Type B pancreatic cell (in vitro differentiated cells): ENCODE results near the gene CIB2. TPM values are rescaled to one million over a fixed set of nuclear protein-coding genes. Genes with fewer than 3 reads are reported as not detected.

Experiments used
- DNase-seq: peaks from one replicate; pipeline ENCODE4 v3.0.0; 2021; ENCODE audit warnings: mixed read lengths; ENCODE audit not compliant: unreplicated experiment; ENCODE audit errors: extremely low spot score
- H3K27ac Mint-ChIP-seq: 2 replicates; pipeline ENCODE4 v1.8.0; 2021; ENCODE audit warnings: mild to moderate bottlenecking, mixed read lengths
- H3K27me3 Mint-ChIP-seq: 2 replicates; pipeline ENCODE4 v1.8.0; 2021; ENCODE audit warnings: mixed read lengths
- H3K36me3 Mint-ChIP-seq: 2 replicates; pipeline ENCODE4 v1.8.0; 2021; ENCODE audit warnings: mixed read lengths
- H3K4me1 Mint-ChIP-seq: one replicate; pipeline ENCODE4 v1.8.0; 2021; ENCODE audit warnings: mixed read lengths; ENCODE audit not compliant: unreplicated experiment
- H3K4me3 Mint-ChIP-seq: 2 replicates; pipeline ENCODE4 v1.8.0; 2021; ENCODE audit warnings: mild to moderate bottlenecking, mixed read lengths
- H3K9me3 Mint-ChIP-seq: 2 replicates; pipeline ENCODE4 v1.8.0; 2021; ENCODE audit warnings: mixed read lengths
- CTCF ChIP-seq: fragments of 200-600 bp; sonication (generic); conservative IDR thresholded peaks from 2 replicates; pipeline ENCODE4 v1.5.0; 2021; ENCODE audit warnings: antibody characterized with exemption, mild to moderate bottlenecking
- total RNA-seq: library from RNA; stranded (reverse); gene quantifications from 2 replicates; pipeline ENCODE4 v1.2.1, GENCODE V29; 2021; ENCODE audit warnings: low replicate concordance

The CIB2 gene
- total RNA-seq, 1 donor from 2014 or later = 20.1 TPM

GRCh38 chr15:78080088-78080460 is 51.2 kb downstream of the CIB2 start:
- Mint-ChIP-seq H3K27me3 (no peaks in the 10 kb centered on the region), H3K9me3 (no peaks in the 10 kb centered on the region), H3K4me1 (peaks cover 9% of the 10 kb centered on the region), H3K27ac (no peak overlapping the region), H3K4me3 (peak overlapping the region; percentile 43), H3K36me3 (no peaks in the 10 kb centered on the region)
- no peak for DNase-seq
- TF ChIP-seq CTCF = no peak

GRCh38 chr15:78079298-78080087 is 51.8 kb downstream of the CIB2 start:
- Mint-ChIP-seq H3K36me3 (no peaks in the 10 kb centered on the region), H3K4me1 (peaks cover 9% of the 10 kb centered on the region), H3K27me3 (no peaks in the 10 kb centered on the region), H3K9me3 (no peaks in the 10 kb centered on the region), H3K4me3 (peak overlapping the region; percentile 43), H3K27ac (no peak overlapping the region)
- TF ChIP-seq CTCF = no peak
- no peak for DNase-seq

GRCh38 chr15:78077871-78078210 is 53.4 kb downstream of the CIB2 start:
- Mint-ChIP-seq H3K36me3 (no peaks in the 10 kb centered on the region), H3K27me3 (no peaks in the 10 kb centered on the region), H3K4me1 (peaks cover 11% of the 10 kb centered on the region), H3K4me3 (peak overlapping the region; percentile 81), H3K27ac (peak overlapping the region; percentile 40), H3K9me3 (no peaks in the 10 kb centered on the region)
- no peak for DNase-seq
- TF ChIP-seq CTCF = no peak

GRCh38 chr15:78077053-78077870 is 54.0 kb downstream of the CIB2 start, which contains the start of gene TBC1D2B:
Gene TBC1D2B (minus strand): TSS chr15:78077711. CDS start chr15:78077652, 59 bp downstream.
- no peaks in the 10 kb centered on the region for H3K36me3 Mint-ChIP-seq

More at GRCh38 chr15:78077053-78077870, 54.0 kb downstream of the CIB2 start, which contains the start of gene TBC1D2B:
- DNase-seq = peak; percentile 76
- TF ChIP-seq CTCF = no peak
- H3K27ac Mint-ChIP-seq = peak within 1 kb of the TSS; percentile 85
- peaks cover 17% of the 10 kb centered on the region for H3K4me1 Mint-ChIP-seq
- H3K27me3 Mint-ChIP-seq = no peaks in the 10 kb centered on the region
- no peaks in the 10 kb centered on the region for H3K9me3 Mint-ChIP-seq
- peak within 1 kb of the TSS; percentile 98 for H3K4me3 Mint-ChIP-seq
